Progenitor cell of endocrine pancreas (in vitro differentiated cells): ENCODE data around the gene OR9Q2. TPM values are rescaled to one million over a fixed set of nuclear protein-coding genes. Genes with fewer than 3 reads are reported as not detected.

Experiments
- DNase-seq: peaks from one replicate; pipeline ENCODE4 v3.0.0; 2021; ENCODE audit warnings: low spot score; ENCODE audit not compliant: unreplicated experiment
- H3K27ac Mint-ChIP-seq: 2 replicates; pipeline ENCODE4 v1.8.0; 2021; ENCODE audit warnings: mild to moderate bottlenecking, moderate library complexity, mixed read lengths
- H3K27me3 Mint-ChIP-seq: 2 replicates; pipeline ENCODE4 v1.8.0; 2021; ENCODE audit warnings: mixed read lengths
- H3K36me3 Mint-ChIP-seq: 2 replicates; pipeline ENCODE4 v1.8.0; 2022; ENCODE audit warnings: mixed read lengths; ENCODE audit not compliant: insufficient read depth
- H3K4me1 Mint-ChIP-seq: 2 replicates; pipeline ENCODE4 v1.8.0; 2021; ENCODE audit warnings: low read depth, mixed read lengths
- H3K4me3 Mint-ChIP-seq: 2 replicates; pipeline ENCODE4 v1.8.0; 2021; ENCODE audit warnings: low read depth, mild to moderate bottlenecking, moderate library complexity, mixed read lengths
- H3K9me3 Mint-ChIP-seq: 2 replicates; pipeline ENCODE4 v1.8.0; 2021; ENCODE audit warnings: low read depth, mixed read lengths
- CTCF ChIP-seq: fragments of 200-600 bp; sonication (generic); IDR thresholded peaks from one replicate; pipeline ENCODE4 v1.5.0; 2021; ENCODE audit warnings: antibody characterized with exemption, mild to moderate bottlenecking; ENCODE audit not compliant: unreplicated experiment
- long read RNA-seq: library from polyadenylated mRNA; unstranded; transcript quantifications from one replicate; pipeline ENCODE4 v2.0.0, GENCODE V29; 2020
- total RNA-seq: library from RNA; stranded (reverse); gene quantifications from 2 replicates; pipeline ENCODE4 v1.2.1, GENCODE V29; 2021

Gene OR9Q2
- not detected in 2 replicates for total RNA-seq
- long read RNA-seq, result 0 reads

- Mint-ChIP-seq H3K27ac (no peak within 1 kb of the TSS), H3K4me1 (peaks cover 6% of the 10 kb centered on the region), H3K9me3 (no peaks in the 10 kb centered on the region), H3K36me3 (no peaks in the 10 kb centered on the region), H3K4me3 (no peak within 1 kb of the TSS), H3K27me3 (no peaks in the 10 kb centered on the region)
- TF ChIP-seq CTCF, result no peak
- DNase-seq, result no peak
Observed at GRCh38 chr11:58188770-58189169, at the start of gene OR9Q2. Gene OR9Q2 (plus strand): TSS chr11:58189070. CDS start chr11:58190491, 1,421 bp downstream.

GRCh38 chr11:58142761-58143160 lies 46.1 kb upstream of the OR9Q2 start:
- TF ChIP-seq CTCF, result no peak
- no peak for DNase-seq
- H3K27ac Mint-ChIP-seq, result no peak overlapping the region
- peaks cover 3% of the 10 kb centered on the region for H3K9me3 Mint-ChIP-seq
- H3K4me3 Mint-ChIP-seq, result no peak overlapping the region
- H3K4me1 Mint-ChIP-seq, result peaks cover 3% of the 10 kb centered on the region
- H3K27me3 Mint-ChIP-seq, result no peaks in the 10 kb centered on the region
- no peaks in the 10 kb centered on the region for H3K36me3 Mint-ChIP-seq

- H3K36me3 Mint-ChIP-seq, result no peaks in the 10 kb centered on the region
- no peaks in the 10 kb centered on the region for H3K27me3 Mint-ChIP-seq
- no peak for TF ChIP-seq CTCF
- H3K27ac Mint-ChIP-seq, result no peak overlapping the region
- H3K4me1 Mint-ChIP-seq, result peaks cover 6% of the 10 kb centered on the region
- DNase-seq, result no peak
- peaks cover 4% of the 10 kb centered on the region for H3K9me3 Mint-ChIP-seq
- no peak overlapping the region for H3K4me3 Mint-ChIP-seq
Observed at GRCh38 chr11:58152781-58153180, 36.1 kb upstream of the OR9Q2 start.

GRCh38 chr11:58164389-58164788 lies 24.5 kb upstream of the OR9Q2 start:
- Mint-ChIP-seq H3K27ac (no peak overlapping the region), H3K9me3 (no peaks in the 10 kb centered on the region), H3K36me3 (no peaks in the 10 kb centered on the region), H3K4me1 (peaks cover 24% of the 10 kb centered on the region), H3K27me3 (no peaks in the 10 kb centered on the region), H3K4me3 (no peak overlapping the region)
- DNase-seq, result no peak
- no peak for TF ChIP-seq CTCF

GRCh38 chr11:58164990-58165389 lies 23.9 kb upstream of the OR9Q2 start:
- no peak for DNase-seq
- TF ChIP-seq CTCF, result no peak
- H3K4me3 Mint-ChIP-seq, result no peak overlapping the region
- peaks cover 24% of the 10 kb centered on the region for H3K4me1 Mint-ChIP-seq
- no peaks in the 10 kb centered on the region for H3K27me3 Mint-ChIP-seq
- no peak overlapping the region for H3K27ac Mint-ChIP-seq
- H3K9me3 Mint-ChIP-seq, result no peaks in the 10 kb centered on the region
- H3K36me3 Mint-ChIP-seq, result no peaks in the 10 kb centered on the region
